ENCODE data around the gene CNTF. TPM values are rescaled to one million over a fixed set of nuclear protein-coding genes. Genes with fewer than 3 reads are reported as not detected.

CNTF gene
- total RNA-seq, 4 donors from 2014 or later, result 1.3 to 2.5 (median 1.9) TPM

- H3K27ac ChIP-seq (replicated peaks in 1 of 4), result no peak overlapping the region
- intact Hi-C loops (cut with DNase I), result no loop called here
- H3K36me3 ChIP-seq, result no peaks in the 10 kb centered on the region
- no peaks in the 10 kb centered on the region for H3K27me3 ChIP-seq
- no peaks in the 10 kb centered on the region for H3K9me3 ChIP-seq
- H3K4me3 ChIP-seq, result no peak overlapping the region
- TF ChIP-seq POLR2A (IDR thresholded peaks at IDR 0.05; ENCODE audit: low read depth) (no peak), POLR2AphosphoS5 (IDR thresholded peaks at IDR 0.05) (no peak), EP300 (IDR thresholded peaks at IDR 0.05) (no peak)
- TF ChIP-seq, protein P1, sequence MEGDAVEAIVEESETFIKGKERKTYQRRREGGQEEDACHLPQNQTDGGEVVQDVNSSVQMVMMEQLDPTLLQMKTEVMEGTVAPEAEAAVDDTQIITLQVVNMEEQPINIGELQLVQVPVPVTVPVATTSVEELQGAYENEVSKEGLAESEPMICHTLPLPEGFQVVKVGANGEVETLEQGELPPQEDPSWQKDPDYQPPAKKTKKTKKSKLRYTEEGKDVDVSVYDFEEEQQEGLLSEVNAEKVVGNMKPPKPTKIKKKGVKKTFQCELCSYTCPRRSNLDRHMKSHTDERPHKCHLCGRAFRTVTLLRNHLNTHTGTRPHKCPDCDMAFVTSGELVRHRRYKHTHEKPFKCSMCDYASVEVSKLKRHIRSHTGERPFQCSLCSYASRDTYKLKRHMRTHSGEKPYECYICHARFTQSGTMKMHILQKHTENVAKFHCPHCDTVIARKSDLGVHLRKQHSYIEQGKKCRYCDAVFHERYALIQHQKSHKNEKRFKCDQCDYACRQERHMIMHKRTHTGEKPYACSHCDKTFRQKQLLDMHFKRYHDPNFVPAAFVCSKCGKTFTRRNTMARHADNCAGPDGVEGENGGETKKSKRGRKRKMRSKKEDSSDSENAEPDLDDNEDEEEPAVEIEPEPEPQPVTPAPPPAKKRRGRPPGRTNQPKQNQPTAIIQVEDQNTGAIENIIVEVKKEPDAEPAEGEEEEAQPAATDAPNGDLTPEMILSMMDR (IDR thresholded peaks at IDR 0.05), result no peak
- DNase-seq (ENCODE audit: extremely low spot score), result no peak
- H3K4me1 ChIP-seq, result peaks cover under 1 to 3% (median 2%) of the 10 kb centered on the region in 4 donors
Observed at GRCh38 chr11:58645854-58646253, 23.4 kb downstream of the CNTF start.

GRCh38 chr11:58647141-58647699 lies 24.8 kb downstream of the CNTF start:
- TF ChIP-seq EP300 (IDR thresholded peaks at IDR 0.05) (no peak), POLR2AphosphoS5 (IDR thresholded peaks at IDR 0.05) (no peak), POLR2A (IDR thresholded peaks at IDR 0.05; ENCODE audit: low read depth) (no peak)
- TF ChIP-seq, protein P1 (IDR thresholded peaks at IDR 0.05), result no peak
- intact Hi-C loops (cut with DNase I), result no loop called here
- Histone ChIP-seq H3K27me3 (no peaks in the 10 kb centered on the region), H3K36me3 (no peaks in the 10 kb centered on the region), H3K4me3 (no peak overlapping the region), H3K9me3 (no peaks in the 10 kb centered on the region), H3K27ac (replicated peaks in 1 of 4) (no peak overlapping the region), H3K4me1 (no peaks in the 10 kb centered on the region)
- peak; percentile 68 for DNase-seq (ENCODE audit: extremely low spot score)
- WGBS, result 90% methylated on average over 2 of the region's 2 CpGs

DNA sequence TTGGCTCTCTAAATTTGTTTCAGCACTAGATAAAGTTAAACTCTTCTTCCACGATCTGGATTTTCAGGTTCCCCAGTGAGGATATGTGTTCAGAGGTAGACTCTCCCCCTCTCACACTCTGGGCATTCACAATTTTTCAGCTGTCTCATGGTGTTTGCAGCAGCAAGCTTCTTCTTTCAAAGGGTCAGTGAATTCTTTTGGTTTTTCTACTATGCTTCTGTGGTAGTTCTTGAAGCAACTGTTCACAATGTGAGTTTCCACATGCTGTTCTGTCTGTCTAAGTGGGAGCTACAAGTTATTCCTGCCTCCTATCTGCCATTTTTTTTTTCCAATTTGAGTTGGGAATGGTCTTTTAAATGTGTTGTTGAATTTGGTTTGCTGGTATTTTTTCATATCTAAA lies 25.4 kb downstream of the CNTF start:
- 79% methylated on average over 1 of the region's 1 CpG for WGBS
- intact Hi-C loops (cut with DNase I), result no loop called here
- TF ChIP-seq, protein P1 (IDR thresholded peaks at IDR 0.05), result no peak

GRCh38 chr11:58649623-58650022 lies 27.2 kb downstream of the CNTF start:
- Histone ChIP-seq H3K4me1 (peaks cover 0 to 6% (median 4%) of the 10 kb centered on the region in 4 donors), H3K9me3 (no peaks in the 10 kb centered on the region), H3K27me3 (no peaks in the 10 kb centered on the region), H3K4me3 (no peak overlapping the region), H3K36me3 (no peaks in the 10 kb centered on the region), H3K27ac (replicated peaks in 1 of 4) (no peak overlapping the region)
- TF ChIP-seq POLR2AphosphoS5 (IDR thresholded peaks at IDR 0.05) (no peak), POLR2A (IDR thresholded peaks at IDR 0.05; ENCODE audit: low read depth) (no peak), EP300 (IDR thresholded peaks at IDR 0.05) (no peak)
- TF ChIP-seq, protein P1 (IDR thresholded peaks at IDR 0.05), result no peak
- no peak for DNase-seq (ENCODE audit: extremely low spot score)
- intact Hi-C loops (cut with DNase I), result loop anchor here (10.0 kb wide), 1 partner anchor 485 kb away; no protein-coding TSS in a partner anchor

More for the DNA sequence above, 25.4 kb downstream of the CNTF start:
- no peak overlapping the region for H3K4me3 ChIP-seq
- H3K9me3 ChIP-seq, result no peaks in the 10 kb centered on the region
- no peaks in the 10 kb centered on the region for H3K36me3 ChIP-seq
- no peaks in the 10 kb centered on the region for H3K27me3 ChIP-seq
- no peak overlapping the region for H3K27ac ChIP-seq (replicated peaks in 1 of 4)
- no peaks in the 10 kb centered on the region for H3K4me1 ChIP-seq
- DNase-seq (ENCODE audit: extremely low spot score), result peak; percentile 64

DNA sequence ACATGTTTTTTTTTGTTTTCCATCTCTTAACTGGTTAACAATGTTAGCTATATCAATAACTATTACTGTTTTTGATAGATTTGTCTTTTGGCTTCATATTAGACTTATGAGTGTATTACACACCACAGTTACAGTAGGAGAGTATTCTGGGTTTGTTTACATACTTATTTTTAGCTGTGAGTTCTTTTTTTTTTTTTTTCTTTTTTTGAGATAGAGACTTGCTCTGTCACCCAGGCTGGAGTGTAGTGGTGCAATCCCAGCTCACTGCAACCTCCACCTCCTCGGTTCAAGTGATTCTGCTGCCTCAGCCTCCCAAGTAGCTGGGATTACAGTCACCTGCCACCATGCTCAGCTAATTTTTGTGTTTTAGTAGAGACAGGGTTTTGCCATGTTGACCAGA lies 28.0 kb downstream of the CNTF start:
- no peak for DNase-seq (ENCODE audit: extremely low spot score)
- intact Hi-C loops (cut with DNase I), result loop anchor here (10.0 kb wide), 1 partner anchor 484 kb away; no protein-coding TSS in a partner anchor
- Histone ChIP-seq H3K27ac (replicated peaks in 1 of 4) (no peak overlapping the region), H3K27me3 (no peaks in the 10 kb centered on the region), H3K4me3 (no peak overlapping the region), H3K4me1 (peaks cover 0 to 6% (median 4%) of the 10 kb centered on the region in 4 donors), H3K36me3 (no peaks in the 10 kb centered on the region), H3K9me3 (no peaks in the 10 kb centered on the region)
- WGBS, result 67% methylated on average over 1 of the region's 1 CpG
- TF ChIP-seq POLR2AphosphoS5 (IDR thresholded peaks at IDR 0.05), result no peak
- TF ChIP-seq EP300 (IDR thresholded peaks at IDR 0.05), result no peak
